GM19099 (cell line): ENCODE data around the gene KLK8.

ENCODE experiments used
- POLR2A ChIP-seq: IDR thresholded peaks from 3 replicates; pipeline ENCODE4 v1.6.1; 2011; ENCODE audit warnings: low read depth; ENCODE audit not compliant: insufficient read length; ENCODE audit errors: extremely low read depth

KLK8 gene

DNA sequence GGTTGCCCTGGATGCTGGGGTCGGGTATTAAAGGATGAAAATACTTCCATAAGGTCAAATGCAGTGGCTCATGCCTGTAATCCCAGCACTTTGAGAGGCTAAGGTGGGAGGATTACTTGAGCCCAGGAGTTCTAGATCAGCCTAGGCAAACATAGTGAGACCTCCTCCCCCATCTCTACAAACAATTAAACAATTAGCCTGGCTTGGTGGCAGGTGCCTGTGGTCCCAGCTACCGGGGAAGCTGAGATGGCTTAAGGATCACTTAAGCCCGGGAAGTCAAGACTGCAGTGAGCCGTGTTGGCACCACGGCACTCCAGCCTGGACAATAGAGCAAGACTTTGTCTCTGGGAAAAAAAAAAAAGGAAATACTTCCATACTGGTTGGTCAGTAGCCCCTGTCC, 23.5 kb upstream of the KLK8 start:
- TF ChIP-seq POLR2A, result no peak

- no peak for TF ChIP-seq POLR2A
These were observed 22.5 kb upstream of the KLK8 start for GRCh38 chr19:51023946-51024345.

- no peak for TF ChIP-seq POLR2A
These were observed 21.1 kb upstream of the KLK8 start for GRCh38 chr19:51022526-51022925.

DNA sequence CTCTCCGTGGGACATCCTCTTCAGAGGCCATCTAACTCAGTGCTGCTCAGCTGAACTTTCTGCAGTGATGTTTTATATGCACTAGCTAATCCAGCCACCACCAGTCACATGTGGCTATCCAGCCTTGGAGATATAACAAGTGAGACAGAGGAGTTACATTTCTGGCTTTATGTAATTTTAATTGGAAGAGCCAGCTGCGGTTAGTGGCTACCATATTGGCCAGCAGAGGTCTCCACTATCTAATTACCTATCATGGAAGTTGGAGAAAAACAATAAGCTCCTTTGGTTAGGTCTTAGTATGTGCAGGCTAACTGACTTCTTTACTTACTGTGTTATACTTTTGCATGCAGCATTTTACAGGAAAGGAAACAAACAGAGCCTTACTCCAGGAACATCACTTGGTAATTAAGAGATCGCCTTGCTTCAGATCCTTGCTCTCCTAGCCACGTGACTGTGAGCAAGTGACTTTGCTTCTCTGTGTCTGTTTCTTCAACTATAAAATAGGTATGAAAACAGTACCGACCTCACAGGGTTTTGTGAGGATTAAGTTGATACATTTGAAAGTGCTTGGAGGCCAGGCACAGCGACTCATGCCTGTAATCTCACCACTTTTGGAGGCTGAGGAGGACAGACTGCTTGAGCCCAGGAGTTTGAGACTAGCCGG, 19.7 kb upstream of the KLK8 start:
- no peak for TF ChIP-seq POLR2A

DNA sequence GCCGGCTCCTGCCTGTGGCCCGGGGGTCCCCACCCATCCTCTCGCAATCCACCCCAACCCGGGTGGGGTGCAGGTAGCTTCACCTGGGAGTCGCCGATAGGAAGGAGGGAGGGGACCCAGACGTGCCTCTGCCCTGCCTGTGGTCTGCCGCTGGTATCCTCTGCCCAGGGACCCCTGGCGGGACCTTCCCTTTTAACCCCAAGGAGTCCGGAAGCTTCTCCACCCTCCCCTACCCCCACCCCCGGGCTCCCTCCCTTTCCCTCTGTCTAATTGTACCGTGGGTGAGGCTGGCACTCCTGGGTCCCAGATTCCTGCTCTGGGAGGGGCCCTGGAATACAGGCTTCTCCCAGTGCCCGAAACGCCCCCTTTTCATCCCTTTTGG, 18.1 kb upstream of the KLK8 start, which contains the start of gene KLK10:
KLK10 (minus strand) TSS at position 166 of the 382 bp plus-strand sequence. CDS start 579 bp downstream, outside the sequence.
- TF ChIP-seq POLR2A, result no peak

GRCh38 chr19:51018745-51019543, 17.5 kb upstream of the KLK8 start:
- TF ChIP-seq POLR2A, result no peak

GRCh38 chr19:51016798-51017683, 15.6 kb upstream of the KLK8 start:
- TF ChIP-seq POLR2A, result no peak

GRCh38 chr19:51015691-51016267, 14.4 kb upstream of the KLK8 start:
- TF ChIP-seq POLR2A, result no peak

DNA sequence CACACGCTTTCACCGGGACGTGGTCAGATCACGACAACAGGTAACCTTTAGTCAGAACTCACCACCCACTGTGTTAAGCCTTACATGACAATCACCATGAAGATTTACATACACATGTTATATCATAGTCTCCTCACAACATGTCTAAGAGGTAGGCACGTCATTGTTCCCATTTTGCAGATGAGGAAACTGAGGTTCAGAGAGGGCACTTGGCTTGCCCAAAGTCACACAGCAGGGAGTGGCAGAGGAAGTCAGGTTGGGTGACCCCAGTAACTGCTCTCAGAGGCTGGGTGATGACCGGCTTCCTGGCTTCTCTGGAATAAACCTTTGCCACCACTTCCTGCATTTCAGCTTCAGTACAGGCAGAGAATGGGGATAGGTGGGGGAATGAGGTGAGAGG, 12.8 kb upstream of the KLK8 start:
- TF ChIP-seq POLR2A, result no peak

GRCh38 chr19:51012661-51013190, 11.3 kb upstream of the KLK8 start:
- no peak for TF ChIP-seq POLR2A

- TF ChIP-seq POLR2A, result no peak
These were observed 8.8 kb upstream of the KLK8 start for GRCh38 chr19:51010066-51010795.

- no peak for TF ChIP-seq POLR2A
These were observed 7.9 kb upstream of the KLK8 start for GRCh38 chr19:51009061-51009891.

GRCh38 chr19:51007488-51007887, 6.1 kb upstream of the KLK8 start:
- TF ChIP-seq POLR2A, result no peak
